H1 (cell line): ENCODE data around the gene PRKN. TPM values are rescaled to one million over a fixed set of nuclear protein-coding genes. Genes with fewer than 3 reads are reported as not detected.

Experiments used
- CTCF ChIA-PET: fragments of 300-600 bp; sonication (Branson Sonifier 250); formaldehyde crosslinking; loops from one replicate; lab custom pipeline; 2021; ENCODE audit not compliant: partially characterized antibody; lab: Charles Lee
- POLR2A ChIA-PET: fragments of 300-600 bp; sonication (Branson Sonifier 250); formaldehyde crosslinking; loops from one replicate; lab custom pipeline; 2021; ENCODE audit warnings: inconsistent platforms; ENCODE audit not compliant: partially characterized antibody; lab: Charles Lee
- DNase-seq, 2 experiments: peaks; one replicate each; pipeline versions ENCODE4 v3.0.0 to v3.0.0-alpha.2; 2010 to 2022; ENCODE audit warnings: low spot score in 2 of 2, low read depth in 1 of 2, mixed read lengths in 1 of 2
- FAIRE-seq: peaks from 2 replicates; lab custom pipeline; 2011; peaks lifted over from hg19 to GRCh38; lab: Jason Lieb, UNC
- H2AFZ ChIP-seq: 2 replicates; pipeline ENCODE4 v1.8.1; 2012; ENCODE audit warnings: low read length, inconsistent platforms
- H2AK5ac ChIP-seq: 2 replicates; pipeline ENCODE4 v1.6.1; 2013; ENCODE audit warnings: low read depth, low read length
- H2BK120ac ChIP-seq: replicated peaks from 2 replicates; pipeline ENCODE3; 2013; ENCODE audit warnings: low read depth, low read length, inconsistent platforms
- H2BK12ac ChIP-seq: 2 replicates; pipeline ENCODE4 v1.6.1; 2013; ENCODE audit warnings: low read depth, low read length
- H2BK15ac ChIP-seq: 2 replicates; pipeline ENCODE4 v1.6.1; 2013; ENCODE audit warnings: low read length
- H2BK20ac ChIP-seq: 2 replicates; pipeline ENCODE4 v1.6.1; 2013; ENCODE audit warnings: low read length
- H2BK5ac ChIP-seq: 2 replicates; pipeline ENCODE4 v1.6.1; 2013; ENCODE audit warnings: low read depth, low read length
- H3K14ac ChIP-seq: 2 replicates; pipeline ENCODE4 v1.6.1; 2013; ENCODE audit warnings: inconsistent platforms; ENCODE audit not compliant: insufficient read length
- H3K18ac ChIP-seq: 2 replicates; pipeline ENCODE4 v1.6.1; 2013; ENCODE audit warnings: low read length; ENCODE audit errors: extremely low read depth
- H3K23ac ChIP-seq: 2 replicates; pipeline ENCODE4 v1.6.1; 2013; ENCODE audit warnings: inconsistent platforms; ENCODE audit not compliant: insufficient read length
- H3K23me2 ChIP-seq: 2 replicates; pipeline ENCODE4 v1.6.1; 2013; ENCODE audit warnings: low read depth, low read length
- H3K27ac ChIP-seq: 2 replicates; pipeline ENCODE4 v1.6.1; 2011; ENCODE audit warnings: low read depth, low read length, inconsistent platforms
- H3K27me3 ChIP-seq, 4 experiments: replicated peaks in 1 of 4; 1 replicate in 1 of 4; 2 replicates in 3 of 4; pipeline versions ENCODE4 v1.6.1 to v1.8.1; 2011 to 2013; ENCODE audit warnings: low read length in 3 of 4, mild to moderate bottlenecking in 3 of 4, inconsistent platforms in 2 of 4, mixed read lengths in 2 of 4, moderate library complexity in 1 of 4; ENCODE audit not compliant: control insufficient read depth in 3 of 4, insufficient read depth in 3 of 4; ENCODE audit errors: extremely low read depth in 1 of 4
- H3K36me3 ChIP-seq, 4 experiments: 2 replicates each; pipeline versions ENCODE4 v1.6.1 to v1.8.1; 2011 to 2013; ENCODE audit warnings: mild to moderate bottlenecking in 4 of 4, low read length in 3 of 4, moderate library complexity in 2 of 4, control low read depth in 1 of 4, inconsistent platforms in 1 of 4; ENCODE audit not compliant: insufficient read depth in 4 of 4, control insufficient read depth in 2 of 4
- H3K4ac ChIP-seq: replicated peaks from 2 replicates; pipeline ENCODE3; 2013; ENCODE audit warnings: low read length, low read depth, mixed read lengths, inconsistent platforms; ENCODE audit not compliant: insufficient read length
- H3K4me1 ChIP-seq, 4 experiments: replicated peaks in 1 of 4; 1 replicate in 1 of 4; 2 replicates in 3 of 4; pipeline versions ENCODE4 v1.6.1 to v1.8.1; 2011 to 2013; ENCODE audit warnings: low read length in 3 of 4, inconsistent platforms in 2 of 4, mixed read lengths in 1 of 4; ENCODE audit not compliant: insufficient read depth in 4 of 4, control insufficient read depth in 3 of 4
- H3K4me2 ChIP-seq, 2 experiments: 2 replicates each; pipeline versions ENCODE4 v1.6.1 to v1.8.1; 2011 to 2013; ENCODE audit warnings: low read depth in 2 of 2, low read length in 2 of 2, control low read depth in 1 of 2, inconsistent platforms in 1 of 2, mild to moderate bottlenecking in 1 of 2; ENCODE audit not compliant: insufficient read depth in 1 of 2
- H3K4me3 ChIP-seq, 4 experiments: fragments of 200-600, 300-600 bp in 1 of 4; sonication (generic), shearing (Covaris generic), sonication (Bioruptor Twin) in 1 of 4; 2 replicates each; pipeline versions ENCODE4 v1.5.1 to v1.8.1; 2011 to 2016; ENCODE audit warnings: low read length in 4 of 4, low read depth in 3 of 4, control low read depth in 2 of 4, inconsistent platforms in 2 of 4, mild to moderate bottlenecking in 2 of 4, mixed read lengths in 1 of 4, moderate library complexity in 1 of 4; ENCODE audit not compliant: insufficient read depth in 2 of 4; ENCODE audit errors: extremely low read depth in 1 of 4
- H3K56ac ChIP-seq: replicated peaks from 2 replicates; pipeline ENCODE3; 2013; ENCODE audit warnings: low read depth, mild to moderate bottlenecking, mixed read lengths, low read length, inconsistent platforms; ENCODE audit not compliant: insufficient read length
- H3K79me1 ChIP-seq: 2 replicates; pipeline ENCODE4 v1.6.1; 2013; ENCODE audit warnings: low read depth, low read length, control low read depth
- H3K79me2 ChIP-seq, 2 experiments: 2 replicates each; pipeline versions ENCODE4 v1.6.1 to v1.8.1; 2012 to 2013; ENCODE audit warnings: low read length in 2 of 2, mild to moderate bottlenecking in 2 of 2, inconsistent platforms in 1 of 2; ENCODE audit not compliant: insufficient read depth in 2 of 2, control insufficient read depth in 1 of 2
- H3K9ac ChIP-seq, 4 experiments: replicated peaks in 1 of 4; 1 replicate in 1 of 4; 2 replicates in 3 of 4; pipeline versions ENCODE4 v1.6.1 to v1.8.1; 2011 to 2013; ENCODE audit warnings: low read depth in 3 of 4, low read length in 3 of 4, control low read depth in 2 of 4, mild to moderate bottlenecking in 2 of 4, moderate library complexity in 2 of 4, inconsistent platforms in 1 of 4; ENCODE audit errors: extremely low read depth in 1 of 4
- H3K9me3 ChIP-seq, 2 experiments: 2 replicates each; pipeline versions ENCODE4 v1.6.1 to v1.8.1; 2012 to 2013; ENCODE audit warnings: mild to moderate bottlenecking in 2 of 2, moderate library complexity in 2 of 2, control low read depth in 1 of 2, inconsistent platforms in 1 of 2, low read depth in 1 of 2, low read length in 1 of 2, mixed read lengths in 1 of 2; ENCODE audit not compliant: insufficient read depth in 2 of 2
- H4K20me1 ChIP-seq, 2 experiments: replicated peaks in 1 of 2; 2 replicates each; pipeline versions ENCODE3 to v1.8.1; 2011 to 2013; ENCODE audit warnings: inconsistent platforms in 2 of 2, low read length in 2 of 2, mild to moderate bottlenecking in 1 of 2; ENCODE audit not compliant: insufficient read depth in 2 of 2, control insufficient read depth in 1 of 2
- H4K5ac ChIP-seq: 2 replicates; pipeline ENCODE4 v1.6.1; 2013; ENCODE audit warnings: low read length, low read depth, mixed read lengths, inconsistent platforms; ENCODE audit not compliant: insufficient read length
- H4K8ac ChIP-seq: 2 replicates; pipeline ENCODE4 v1.8.0; 2013; ENCODE audit warnings: mild to moderate bottlenecking, moderate library complexity, low read length, inconsistent platforms; ENCODE audit not compliant: insufficient read depth; ENCODE audit errors: extremely low read depth
- H4K91ac ChIP-seq: replicated peaks from 2 replicates; pipeline ENCODE3; 2013; ENCODE audit warnings: low read length, mixed read lengths, inconsistent platforms; ENCODE audit not compliant: insufficient read length
- ASH2L ChIP-seq: fragments of 200-600, 300-600 bp; sonication (generic); IDR thresholded peaks from one replicate; pipeline ENCODE4 v1.7.1; 2017; ENCODE audit warnings: low read length
- CHD1 ChIP-seq: IDR thresholded peaks from 2 replicates; pipeline ENCODE4 v1.6.1; 2012; ENCODE audit warnings: low read depth, low read length, improper control_type of control experiment
- EP300 ChIP-seq, 2 experiments: IDR thresholded peaks; 1 replicate in 1 of 2; 2 replicates in 1 of 2; pipeline ENCODE4 v1.6.1; 2011 to 2012; ENCODE audit warnings: low read depth in 2 of 2, low read length in 2 of 2, mild to moderate bottlenecking in 2 of 2, borderline replicate concordance in 1 of 2, inconsistent platforms in 1 of 2, moderate library complexity in 1 of 2
- JUN ChIP-seq: IDR thresholded peaks from 2 replicates; pipeline ENCODE4 v1.6.1; 2011; ENCODE audit warnings: low read depth, mild to moderate bottlenecking, improper control_type of control experiment, low read length
- PHF8 ChIP-seq: fragments of 200-600 bp; sonication (generic); conservative IDR thresholded peaks from 2 replicates; pipeline ENCODE4 v1.7.1; 2012; ENCODE audit warnings: low read depth, mild to moderate bottlenecking, inconsistent platforms, low read length, moderate library complexity
- RBBP5 ChIP-seq: IDR thresholded peaks from 2 replicates; pipeline ENCODE4 v1.7.1; 2012; ENCODE audit warnings: low read depth, mild to moderate bottlenecking, inconsistent platforms, low read length, moderate library complexity, borderline replicate concordance
- SP4 ChIP-seq: IDR thresholded peaks from 2 replicates; pipeline ENCODE4 v1.6.1; 2012; ENCODE audit warnings: low read length, inconsistent platforms
- USF2 ChIP-seq: IDR thresholded peaks from 2 replicates; pipeline ENCODE4 v1.6.1; 2011; ENCODE audit warnings: low read length, improper control_type of control experiment
- YY1 ChIP-seq: IDR thresholded peaks from 2 replicates; pipeline ENCODE4 v1.6.1; 2011; ENCODE audit warnings: low read depth, mild to moderate bottlenecking, low read length
- WGBS, 2 experiments: shearing (Covaris generic) in 1 of 2; methylation state at CpG; one replicate each; pipeline versions ENCODE4 v1.1.6 to v1.1.7; 2013 to 2015; ENCODE audit warnings: low lambda C conversion rate in 2 of 2, mixed read lengths in 2 of 2, inconsistent platforms in 1 of 2, low coverage in 1 of 2, missing lambda C conversion rate in 1 of 2; ENCODE audit not compliant: insufficient replicate concordance in 2 of 2, insufficient coverage in 1 of 2, insufficient read length in 1 of 2; ENCODE audit errors: extremely low coverage in 1 of 2, missing lambda C conversion rate in 1 of 2; 5-methylcytosine and 5-hydroxymethylcytosine counted together
- polyA plus RNA-seq, 7 experiments: library from polyadenylated mRNA; depleted of rRNA in 3 of 7; stranded (reverse) in 5 of 7; unstranded in 2 of 7; fragments of >200 nt in 5 of 7; fragments of 200-250 nt in 2 of 7; gene quantifications; 1 replicate in 5 of 7; 2 replicates in 1 of 7; 4 replicates in 1 of 7; pipeline versions ENCODE4 v1.2.1 to v1.2.3, GENCODE V29; 2011 to 2013; ENCODE audit warnings: missing spikeins in 2 of 7, mixed read lengths in 2 of 7
- total RNA-seq: library from RNA; stranded (reverse); fragmentation: NEBNext Ultra II Directional; extraction: Animal tissue kit (Norgen Biotek cat#: 25700); gene quantifications from 2 replicates; pipeline ENCODE4 v1.2.1, GENCODE V29; 2021
- TF ChIP-seq, protein P1 (sequence below): IDR thresholded peaks from 2 replicates; pipeline ENCODE4 v1.6.1; 2012; ENCODE audit warnings: low read length, inconsistent platforms
- TF ChIP-seq, protein P2 (sequence below): IDR thresholded peaks from 2 replicates; pipeline ENCODE4 v1.6.1; 2012; ENCODE audit warnings: inconsistent platforms

The PRKN gene
- total and polyA plus RNA-seq, 2 of the 8 experiments (the other 6 are each of a cell fraction or from before 2014, with no cell fraction given): 0.13 to 0.29 TPM

DNA sequence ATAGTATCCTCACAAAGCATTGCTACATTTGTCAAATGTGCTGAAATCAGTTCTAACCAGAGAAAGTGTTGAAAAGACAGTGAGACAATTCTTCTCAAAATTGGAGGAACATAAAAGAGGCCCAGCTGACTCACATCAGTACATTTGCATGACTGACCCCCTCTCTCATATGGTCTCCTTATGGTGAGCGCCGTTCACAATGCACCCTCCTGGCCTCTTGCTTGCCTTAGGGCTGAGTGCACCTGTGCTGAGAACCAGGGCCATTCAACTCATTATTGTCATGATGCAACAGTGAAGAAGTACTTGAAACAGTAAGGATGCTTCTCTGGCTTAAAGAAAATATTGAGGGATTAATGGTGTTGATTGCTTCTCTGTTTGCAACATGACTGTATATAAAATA lies 1078.5 kb downstream of the PRKN start:
- CTCF ChIA-PET: interaction anchor here (0.7 to 1.4 kb wide), 3 partner anchors 10 to 275 kb away, joined by 3 to 4 read pairs (median 3); no protein-coding TSS in a partner anchor
- H3K14ac ChIP-seq: no peak overlapping the region
- 97% methylated on average over 2 of the region's 2 CpGs; no CpG with 5 or more reads in 1 of the 2 experiments for WGBS, 2 experiments
- H3K9ac ChIP-seq: no peak overlapping the region
- peaks cover 0 to 1% (median 0%) of the 10 kb centered on the region in 4 experiments; a peak in 1 of 7 replicates for H3K27me3 ChIP-seq
- no peaks in the 10 kb centered on the region for H3K23me2 ChIP-seq
- FAIRE-seq (no peak), DNase-seq (no peak)
- no peak overlapping the region for H3K27ac ChIP-seq
- TF ChIP-seq, protein P1, sequence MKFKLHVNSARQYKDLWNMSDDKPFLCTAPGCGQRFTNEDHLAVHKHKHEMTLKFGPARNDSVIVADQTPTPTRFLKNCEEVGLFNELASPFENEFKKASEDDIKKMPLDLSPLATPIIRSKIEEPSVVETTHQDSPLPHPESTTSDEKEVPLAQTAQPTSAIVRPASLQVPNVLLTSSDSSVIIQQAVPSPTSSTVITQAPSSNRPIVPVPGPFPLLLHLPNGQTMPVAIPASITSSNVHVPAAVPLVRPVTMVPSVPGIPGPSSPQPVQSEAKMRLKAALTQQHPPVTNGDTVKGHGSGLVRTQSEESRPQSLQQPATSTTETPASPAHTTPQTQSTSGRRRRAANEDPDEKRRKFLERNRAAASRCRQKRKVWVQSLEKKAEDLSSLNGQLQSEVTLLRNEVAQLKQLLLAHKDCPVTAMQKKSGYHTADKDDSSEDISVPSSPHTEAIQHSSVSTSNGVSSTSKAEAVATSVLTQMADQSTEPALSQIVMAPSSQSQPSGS: no peak
- no peak for TF ChIP-seq CHD1
- TF ChIP-seq YY1: no peak
- no peak for TF ChIP-seq PHF8
- no peak for TF ChIP-seq USF2
- TF ChIP-seq SP4: no peak
- no peak for TF ChIP-seq EP300 (IDR thresholded peaks at IDR 0.05; ENCODE audit: borderline replicate concordance in 1 of 2, low read depth in 2 of 2, low read length in 2 of 2)
- TF ChIP-seq, protein P2, sequence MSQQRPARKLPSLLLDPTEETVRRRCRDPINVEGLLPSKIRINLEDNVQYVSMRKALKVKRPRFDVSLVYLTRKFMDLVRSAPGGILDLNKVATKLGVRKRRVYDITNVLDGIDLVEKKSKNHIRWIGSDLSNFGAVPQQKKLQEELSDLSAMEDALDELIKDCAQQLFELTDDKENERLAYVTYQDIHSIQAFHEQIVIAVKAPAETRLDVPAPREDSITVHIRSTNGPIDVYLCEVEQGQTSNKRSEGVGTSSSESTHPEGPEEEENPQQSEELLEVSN: no peak
- no peak for TF ChIP-seq ASH2L
- no peak for TF ChIP-seq RBBP5
- no peak for TF ChIP-seq JUN
- H3K4ac ChIP-seq: no peak overlapping the region
- no peaks in the 10 kb centered on the region for H3K4me1 ChIP-seq
- H3K79me1 ChIP-seq: no peaks in the 10 kb centered on the region
- no peaks in the 10 kb centered on the region for H3K36me3 ChIP-seq
- POLR2A ChIA-PET: no interaction called here
- H2BK15ac ChIP-seq: no peak overlapping the region
- H3K4me3 ChIP-seq: no peak overlapping the region
- H3K23ac ChIP-seq: no peak overlapping the region
- H3K4me2 ChIP-seq: no peak overlapping the region
- H2BK5ac ChIP-seq: no peak overlapping the region
- no peak overlapping the region for H4K5ac ChIP-seq
- H2BK120ac ChIP-seq: no peak overlapping the region
- no peak overlapping the region for H2BK20ac ChIP-seq
- H3K56ac ChIP-seq: no peak overlapping the region
- no peak overlapping the region for H4K8ac ChIP-seq
- H3K9me3 ChIP-seq: no peaks in the 10 kb centered on the region
- H3K79me2 ChIP-seq: no peaks in the 10 kb centered on the region
- H2AK5ac ChIP-seq: no peak overlapping the region
- no peak overlapping the region for H3K18ac ChIP-seq
- no peak overlapping the region for H4K91ac ChIP-seq
- no peak overlapping the region for H2AFZ ChIP-seq
- no peaks in the 10 kb centered on the region for H4K20me1 ChIP-seq
- no peak overlapping the region for H2BK12ac ChIP-seq
